Activated T-cell treated with anti-CD3 and anti-CD28 coated beads, Interleukin-2, amount 50 U/mL, for 48 hours (primary cell): ENCODE measurements around the gene RPAP3.

ENCODE experiments used
- DNase-seq, 2 experiments: peaks; one replicate each; pipeline ENCODE4 v3.0.0-alpha.2; 2020

Gene RPAP3, protein sequence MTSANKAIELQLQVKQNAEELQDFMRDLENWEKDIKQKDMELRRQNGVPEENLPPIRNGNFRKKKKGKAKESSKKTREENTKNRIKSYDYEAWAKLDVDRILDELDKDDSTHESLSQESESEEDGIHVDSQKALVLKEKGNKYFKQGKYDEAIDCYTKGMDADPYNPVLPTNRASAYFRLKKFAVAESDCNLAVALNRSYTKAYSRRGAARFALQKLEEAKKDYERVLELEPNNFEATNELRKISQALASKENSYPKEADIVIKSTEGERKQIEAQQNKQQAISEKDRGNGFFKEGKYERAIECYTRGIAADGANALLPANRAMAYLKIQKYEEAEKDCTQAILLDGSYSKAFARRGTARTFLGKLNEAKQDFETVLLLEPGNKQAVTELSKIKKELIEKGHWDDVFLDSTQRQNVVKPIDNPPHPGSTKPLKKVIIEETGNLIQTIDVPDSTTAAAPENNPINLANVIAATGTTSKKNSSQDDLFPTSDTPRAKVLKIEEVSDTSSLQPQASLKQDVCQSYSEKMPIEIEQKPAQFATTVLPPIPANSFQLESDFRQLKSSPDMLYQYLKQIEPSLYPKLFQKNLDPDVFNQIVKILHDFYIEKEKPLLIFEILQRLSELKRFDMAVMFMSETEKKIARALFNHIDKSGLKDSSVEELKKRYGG

GRCh38 chr12:47705566-47706425, at the start of gene RPAP3:
RPAP3 (minus strand) TSS chr12:47706030; CDS start chr12:47702840, 3,190 bp downstream.
- peak; percentile 99 for DNase-seq

DNA sequence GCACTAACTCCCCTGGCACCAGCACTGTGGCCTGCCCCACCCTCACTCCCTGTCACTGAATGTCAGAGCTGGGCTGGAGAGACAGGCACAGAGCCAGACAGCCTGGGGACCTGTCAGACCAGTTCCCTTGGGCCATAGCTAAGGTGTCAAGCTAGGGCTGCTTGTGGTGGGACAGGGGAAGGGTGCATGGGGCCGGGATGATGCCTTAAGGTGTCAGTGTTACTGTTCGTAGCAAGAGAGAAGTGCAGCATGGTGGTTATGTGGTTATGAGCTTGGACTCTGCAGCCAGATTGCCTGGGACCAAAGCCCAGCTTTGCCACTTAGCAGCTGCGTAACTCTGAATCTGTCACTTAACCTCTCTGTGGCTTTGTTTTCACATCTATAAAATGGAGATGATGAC, 49.1 kb upstream of the RPAP3 start:
- no peak for DNase-seq

- no peak for DNase-seq
These were observed 48.3 kb upstream of the RPAP3 start for GRCh38 chr12:47754126-47754525.

DNA sequence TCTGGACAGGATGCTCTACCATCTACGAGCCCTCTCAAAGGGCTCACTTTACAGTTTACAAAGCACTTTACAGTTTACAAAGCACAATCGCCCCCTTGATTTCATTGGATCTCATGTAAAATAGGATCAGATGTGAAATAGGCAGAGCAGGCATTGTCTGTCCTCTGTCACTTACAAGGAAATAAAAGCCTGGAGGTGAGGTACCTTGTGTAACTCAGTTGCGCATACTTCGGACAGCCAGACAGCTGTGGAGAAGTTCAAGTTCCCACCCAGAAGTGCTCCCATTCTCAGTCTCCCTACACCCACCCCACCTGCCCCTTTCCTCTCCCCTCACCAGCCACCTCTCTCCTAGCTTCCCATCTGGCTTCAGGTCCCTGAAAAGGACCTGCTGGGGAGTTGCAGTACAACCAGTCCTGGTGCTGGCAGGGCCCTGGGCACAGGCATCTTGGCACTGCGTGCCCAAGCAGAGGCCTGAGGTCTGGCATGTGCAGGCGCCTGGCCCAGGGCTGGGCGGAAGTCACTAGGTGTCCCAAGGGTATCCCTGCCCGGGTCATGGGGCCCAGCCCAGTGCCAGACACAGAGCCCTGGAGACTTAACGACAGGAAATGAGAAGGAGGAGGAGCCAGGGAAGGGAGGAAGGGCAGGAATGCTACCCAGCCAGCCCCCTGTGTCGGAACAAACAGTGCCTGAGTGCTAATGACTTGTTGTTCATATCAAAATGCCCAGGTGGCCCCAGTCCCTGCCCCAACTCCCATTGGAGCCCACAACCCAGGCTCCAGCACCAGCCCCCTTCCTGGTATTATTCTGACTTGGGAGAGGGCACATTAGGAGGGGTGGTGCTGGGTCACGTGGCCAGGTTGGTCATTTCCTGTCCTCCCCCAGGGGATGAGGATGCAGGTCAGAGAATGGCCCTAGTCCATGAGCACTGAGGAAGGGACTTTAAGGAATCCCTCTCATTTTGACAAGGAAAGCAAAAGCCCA, 47.5 kb upstream of the RPAP3 start:
- DNase-seq: no peak

GRCh38 chr12:47752552-47752951, 46.7 kb upstream of the RPAP3 start:
- no peak for DNase-seq

DNA sequence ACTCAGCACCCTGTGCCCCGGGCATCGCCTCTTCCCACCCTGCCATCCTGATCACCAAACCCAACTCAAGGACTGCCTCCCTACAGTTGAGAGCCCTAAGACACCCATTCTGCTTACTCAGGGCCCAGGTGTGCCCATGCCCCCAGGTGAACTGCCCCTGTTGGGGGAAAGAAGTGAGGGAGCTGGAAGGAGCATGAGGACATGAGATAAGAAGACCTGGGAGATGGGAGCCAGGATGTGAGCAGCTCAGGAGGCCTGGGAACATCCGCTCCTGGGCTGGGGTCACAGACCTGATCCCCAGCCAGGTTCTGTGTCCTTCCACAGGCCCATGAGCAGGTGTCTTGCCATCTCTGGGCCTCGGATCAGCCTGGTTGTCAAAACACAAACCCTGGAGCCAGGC, 46.3 kb upstream of the RPAP3 start:
- no peak for DNase-seq

DNA sequence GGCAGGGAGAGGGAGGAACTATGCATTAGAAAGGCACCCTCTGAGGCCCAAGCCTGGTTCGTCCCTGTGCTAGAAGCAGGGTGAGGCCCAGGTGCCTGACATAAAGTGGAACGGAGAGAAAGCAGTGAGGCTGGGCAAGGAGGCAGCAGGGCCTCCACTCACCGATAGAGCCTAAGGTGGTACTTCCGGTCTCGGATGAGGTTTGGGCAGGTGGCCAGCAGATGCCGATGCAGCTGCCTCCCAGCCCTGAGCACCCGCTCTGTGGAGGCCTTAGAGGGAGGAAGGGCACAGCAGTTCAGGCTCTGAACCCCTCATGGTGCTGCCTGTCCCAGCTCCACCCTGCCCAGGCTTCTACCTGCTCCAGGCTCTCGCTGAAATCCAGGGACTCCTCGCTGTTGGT, 45.7 kb upstream of the RPAP3 start:
- DNase-seq: no peak

DNA sequence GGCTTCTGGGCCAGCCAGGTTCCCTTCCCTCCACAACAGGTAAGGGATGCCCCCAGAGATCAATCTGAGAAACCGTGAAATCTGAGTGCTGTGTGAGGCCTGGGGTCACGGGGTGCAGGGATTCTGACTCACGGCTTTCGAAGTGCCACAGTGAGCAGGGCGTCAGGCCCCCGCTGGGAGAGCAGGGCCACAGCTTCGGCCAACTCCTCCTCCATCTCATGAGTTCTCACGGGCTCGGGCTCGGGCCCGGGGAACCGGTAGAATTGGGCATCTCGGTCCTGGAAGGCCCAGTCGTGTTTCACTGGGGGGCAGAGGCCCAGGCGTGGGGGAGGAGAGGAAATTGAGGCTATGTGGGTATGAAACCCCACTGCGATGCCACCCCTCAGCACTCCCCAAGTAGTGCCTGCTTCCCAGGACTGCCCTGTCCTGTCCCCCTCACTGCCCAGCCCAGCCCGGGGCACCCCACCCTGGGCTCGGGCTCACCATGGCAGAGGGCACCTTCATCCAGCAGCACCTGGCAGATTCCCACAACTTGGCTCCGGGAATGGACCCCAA, 45.2 kb upstream of the RPAP3 start:
- DNase-seq: no peak

DNA sequence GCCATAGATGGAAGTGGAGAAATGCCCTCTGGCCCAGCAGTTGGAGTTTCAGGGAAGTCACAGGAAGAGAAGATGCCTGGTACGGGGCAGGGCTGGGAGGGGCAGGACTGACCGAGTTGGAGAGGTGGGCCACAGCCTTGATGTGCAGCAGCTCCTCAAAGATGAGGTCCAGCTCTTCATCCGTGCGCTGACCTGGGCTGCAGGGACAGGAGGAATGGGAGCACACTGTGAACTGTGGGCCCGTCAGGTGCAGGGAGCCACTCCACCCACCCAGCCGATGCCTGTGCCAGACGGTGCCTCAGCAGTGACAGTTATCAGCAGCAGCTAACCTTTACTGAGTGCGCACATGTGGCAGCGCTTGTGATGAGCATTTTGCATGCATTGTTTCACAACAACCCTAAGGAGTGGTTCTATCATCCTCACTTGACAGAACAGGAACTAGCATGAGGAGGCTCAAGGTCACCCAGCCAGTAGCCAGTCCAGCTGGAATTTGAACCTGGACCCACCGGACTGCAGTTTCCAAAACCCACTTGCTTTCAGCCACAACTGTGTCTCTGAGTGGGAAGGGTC, 44.5 kb upstream of the RPAP3 start:
- DNase-seq: no peak

GRCh38 chr12:47748899-47749298, 43.1 kb upstream of the RPAP3 start:
- no peak for DNase-seq

DNA sequence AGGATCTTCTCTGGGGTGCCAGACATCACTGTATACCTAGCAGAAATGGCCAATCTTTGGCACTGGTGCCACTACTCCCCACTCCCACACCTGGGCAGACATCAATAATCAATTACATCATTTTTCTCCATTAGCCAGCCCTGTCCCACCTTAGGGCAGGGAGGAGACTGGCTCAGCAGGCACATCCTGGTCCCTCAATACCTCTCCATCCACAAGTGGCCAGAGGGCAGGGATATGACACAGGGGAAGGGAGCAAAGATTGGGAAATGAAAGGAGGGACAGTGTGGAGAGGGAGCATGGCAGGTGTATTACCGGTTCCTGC, 42.6 kb upstream of the RPAP3 start:
- DNase-seq: no peak

DNA sequence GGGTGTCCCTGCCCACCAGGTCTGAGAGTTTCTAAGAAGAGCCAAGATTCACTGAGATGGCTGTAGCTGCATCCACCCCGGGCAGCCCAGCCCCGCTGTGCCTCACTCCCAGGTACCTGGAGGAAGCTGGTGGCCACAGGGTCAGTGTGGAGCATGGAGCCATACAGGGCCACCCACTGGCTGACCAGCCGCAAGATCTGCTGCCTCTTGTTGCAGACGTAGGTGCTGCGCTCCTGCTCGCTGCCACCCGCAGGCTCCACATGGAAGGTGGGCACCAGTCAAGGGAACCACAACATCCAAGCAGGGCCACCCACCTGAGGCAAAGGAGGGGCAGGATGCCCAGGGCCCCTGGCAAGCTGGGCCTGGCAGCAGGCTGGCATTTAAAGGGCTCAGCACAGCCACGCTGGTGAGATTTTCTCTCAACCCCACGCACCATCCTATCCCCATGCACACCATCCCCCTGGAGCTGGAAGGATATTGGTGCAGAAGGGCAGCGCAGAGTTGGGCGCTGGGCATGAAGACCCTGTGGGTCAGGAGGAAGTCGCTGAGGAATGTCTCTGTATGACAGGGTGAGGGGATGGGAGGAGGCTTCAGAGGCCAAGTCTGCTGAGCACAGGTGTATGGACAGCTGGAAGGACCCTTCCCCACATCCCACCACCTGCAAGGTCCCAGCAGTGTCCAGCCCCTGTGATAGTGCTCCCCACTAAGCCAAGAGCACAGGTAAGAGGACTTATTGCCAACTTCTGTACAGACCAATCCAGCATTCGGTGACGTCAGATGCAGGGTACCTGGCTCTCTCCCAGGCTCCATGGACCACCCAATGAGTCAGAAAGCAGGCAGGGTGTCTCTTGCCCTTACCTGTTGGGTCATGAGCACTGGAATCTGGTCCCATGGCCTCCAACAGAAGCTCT, 42.0 kb upstream of the RPAP3 start:
- DNase-seq: no peak

DNA sequence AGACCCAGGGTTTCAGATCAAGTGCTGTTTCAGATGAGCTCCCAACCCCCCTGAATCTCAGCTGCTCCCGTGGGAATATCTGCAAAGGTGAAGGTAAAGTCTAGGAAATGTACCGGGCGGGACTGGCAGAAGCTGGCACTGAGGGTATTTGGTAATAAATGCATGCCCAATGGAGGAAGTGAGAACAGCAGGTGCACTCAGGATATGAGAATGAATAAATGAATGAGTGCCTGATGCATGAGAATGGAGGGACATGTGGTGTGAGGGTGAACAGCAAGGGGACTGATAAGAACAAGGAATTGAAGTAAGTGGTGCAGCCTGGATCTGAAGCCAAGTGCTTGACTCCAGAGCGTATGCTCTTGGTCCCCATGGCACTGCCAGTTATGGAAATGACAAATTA, 41.3 kb upstream of the RPAP3 start:
- no peak for DNase-seq

DNA sequence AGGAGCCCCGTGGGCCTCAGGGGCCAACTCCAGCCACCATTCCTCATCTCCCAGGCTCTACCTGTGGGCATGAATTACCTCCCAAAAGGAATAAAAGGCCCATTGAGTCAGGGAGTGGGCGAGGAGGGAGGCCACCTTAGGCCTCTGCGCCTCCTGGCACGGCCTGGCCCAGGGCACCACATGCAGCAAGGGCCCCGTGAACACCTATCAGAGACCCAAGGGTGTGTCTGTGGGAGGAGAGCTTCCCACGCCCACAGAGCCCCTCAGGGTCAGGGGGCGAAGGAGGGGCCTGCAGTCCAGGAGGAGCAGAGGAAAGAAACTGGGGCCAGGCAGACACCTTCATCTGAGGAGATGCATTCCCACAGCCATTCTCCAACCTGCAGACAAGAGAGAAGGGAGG, 40.7 kb upstream of the RPAP3 start:
- DNase-seq: no peak

DNA sequence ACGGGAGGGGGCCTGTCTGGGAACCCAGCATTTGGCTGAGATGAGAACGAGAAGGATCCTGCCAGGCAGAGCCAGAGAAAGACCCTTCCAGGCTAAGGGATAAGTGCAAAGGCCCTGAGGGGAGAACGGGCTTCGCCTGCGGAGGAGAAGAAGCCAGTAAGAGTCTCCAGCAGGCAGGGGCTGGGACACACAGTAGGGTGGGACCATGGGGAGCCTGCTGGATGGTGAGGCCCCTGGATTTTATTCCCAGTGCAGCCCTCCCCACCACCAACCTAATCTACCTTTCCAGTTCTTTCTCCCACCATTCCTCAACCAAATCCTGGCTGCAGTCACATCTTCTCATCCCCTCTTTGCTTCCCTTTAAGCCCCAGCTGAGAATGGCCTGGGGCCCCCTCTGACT, 40.2 kb upstream of the RPAP3 start:
- no peak for DNase-seq

- DNase-seq: no peak
These were observed 39.7 kb upstream of the RPAP3 start for GRCh38 chr12:47745485-47746041.

DNA sequence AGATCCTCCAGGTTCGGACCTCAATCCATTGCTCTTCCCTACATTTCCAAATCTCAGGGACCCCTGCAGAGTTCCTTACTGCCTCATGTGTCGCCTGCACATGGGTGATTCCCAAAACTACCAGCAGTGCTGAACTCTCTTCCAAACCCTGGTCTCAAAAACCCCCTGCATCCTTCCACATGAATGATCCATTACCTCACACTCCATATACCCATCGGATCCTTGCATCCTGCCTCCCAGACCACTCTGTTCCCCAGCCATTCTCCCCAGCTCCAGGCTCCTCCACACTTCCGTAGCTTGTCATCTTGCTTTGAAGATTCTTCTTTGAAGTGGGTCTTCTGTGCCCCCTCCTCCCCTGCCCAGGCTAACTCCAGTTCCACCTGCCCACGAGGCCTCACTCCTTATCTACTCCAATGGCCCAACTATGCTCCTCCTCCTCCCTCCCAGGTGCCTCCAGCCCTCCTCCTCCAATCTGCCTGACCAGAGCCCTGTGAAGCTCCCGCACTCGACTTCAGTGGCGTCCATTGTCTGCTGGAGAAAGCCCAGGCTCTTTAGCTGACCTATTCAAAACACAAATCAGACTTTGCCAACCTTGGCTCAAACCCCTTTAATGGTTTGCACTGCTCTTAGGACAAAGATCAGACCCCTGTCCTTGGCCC, 39.1 kb upstream of the RPAP3 start:
- DNase-seq: no peak

DNA sequence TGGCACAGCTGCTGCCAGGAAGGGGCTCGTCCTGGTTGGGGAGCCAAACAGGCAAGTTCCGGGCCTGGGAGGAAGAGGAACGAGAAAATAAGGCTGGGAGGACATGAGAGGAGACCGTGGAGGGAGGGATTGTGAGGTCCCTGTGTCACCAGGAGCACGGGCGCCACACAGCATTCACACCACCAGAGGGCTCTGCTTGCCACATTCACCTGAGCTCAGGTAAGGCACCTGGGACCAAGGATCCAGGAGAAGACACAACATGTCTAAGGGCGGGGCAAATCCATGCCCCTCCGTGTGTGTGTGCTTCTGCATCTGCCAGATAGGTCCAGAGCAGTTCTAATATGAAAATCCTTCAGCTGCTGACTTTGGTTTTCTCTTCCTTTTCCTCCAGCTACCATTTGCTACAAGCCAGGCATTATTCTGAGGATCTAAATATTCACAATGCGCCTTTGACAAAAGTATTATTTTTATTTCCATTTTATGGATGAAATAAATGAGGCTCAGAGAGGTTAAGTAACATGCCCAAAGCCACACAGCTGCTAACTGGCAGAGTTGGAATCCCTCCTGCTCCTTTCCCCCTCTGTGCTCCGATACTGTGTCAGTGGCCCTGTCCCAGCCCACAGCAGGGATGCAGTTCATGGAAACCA, 38.3 kb upstream of the RPAP3 start:
- DNase-seq: peak; percentile 58 to 64

DNA sequence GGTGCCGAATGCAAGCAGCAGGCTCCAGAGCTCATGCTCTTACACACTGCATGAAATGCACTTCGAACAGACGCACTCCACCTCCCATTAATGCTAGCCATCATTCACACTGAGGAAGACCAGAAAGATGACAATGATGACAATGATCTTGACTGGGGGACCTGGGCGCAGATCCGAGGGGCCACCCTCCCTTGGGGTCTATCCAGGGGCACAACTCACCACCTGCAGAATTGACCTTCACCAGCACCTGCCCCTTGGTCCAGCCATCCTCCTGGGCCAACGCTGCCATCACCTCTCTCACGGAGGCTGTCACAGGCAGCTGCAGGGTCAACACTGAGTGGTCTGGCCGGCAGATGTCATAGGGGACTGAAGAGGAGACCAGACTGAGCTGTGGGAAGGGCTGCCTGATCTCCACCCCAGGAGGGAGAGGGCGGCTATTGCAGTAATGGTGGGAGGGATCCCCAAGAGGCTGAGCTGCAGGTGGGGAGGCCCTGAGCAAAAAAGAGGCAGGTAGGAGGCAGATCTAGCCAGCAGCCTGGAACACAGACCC, 37.6 kb upstream of the RPAP3 start:
- DNase-seq: no peak
